HG02642 (cell line): Measurements from ENCODE around the gene TBC1D8.

Experiments
- ATAC-seq: cut with Tn5 transposase; IDR thresholded peaks from one replicate; pipeline ENCODE4 v1.9.1; 2021; ENCODE audit warnings: mild to moderate bottlenecking; ENCODE audit not compliant: unreplicated experiment, poor library complexity

The TBC1D8 gene

GRCh38 chr2:100964222-100964621, 187.0 kb downstream of the TBC1D8 start:
- ATAC-seq: no peak

GRCh38 chr2:100963026-100963375, 188.2 kb downstream of the TBC1D8 start:
- no peak for ATAC-seq

- ATAC-seq: no peak
Observed at GRCh38 chr2:100962366-100963025, 188.7 kb downstream of the TBC1D8 start.

GRCh38 chr2:100960688-100961087, 190.5 kb downstream of the TBC1D8 start:
- ATAC-seq: no peak

GRCh38 chr2:100959225-100959880, 191.8 kb downstream of the TBC1D8 start:
- ATAC-seq: no peak

GRCh38 chr2:100957996-100958653, 193.1 kb downstream of the TBC1D8 start:
- no peak for ATAC-seq
